GM10248 (cell line): ENCODE data around the gene HNRNPM.
"Not testable (repeated sequence)": the region's sequence is repeated elsewhere in the genome, so short reads cannot be mapped to it uniquely, and the experiment has no call there.

Source experiments
- CTCF ChIA-PET: fragments of 300-600 bp; sonication (Branson Sonifier 250); formaldehyde crosslinking; extraction: SDS; loops from one replicate; lab custom pipeline; 2021; ENCODE audit warnings: antibody characterized with exemption; lab: Yijun Ruan, JAX
- POLR2A ChIA-PET: fragments of 350-650 bp; sonication (Branson Sonifier 250); formaldehyde crosslinking; extraction: SDS; loops from one replicate; lab custom pipeline; 2020; ENCODE audit warnings: antibody characterized with exemption; lab: Yijun Ruan, JAX
- DNase-seq: peaks from one replicate; pipeline ENCODE4 v3.0.0; 2012; ENCODE audit errors: extremely low spot score
- CTCF ChIP-seq: IDR thresholded peaks from 2 replicates; pipeline ENCODE4 v1.5.1; 2012; ENCODE audit warnings: mild to moderate bottlenecking, low read depth; ENCODE audit errors: extremely low read depth, missing control alignments, control extremely low read depth

The HNRNPM gene

GRCh38 chr19:8441725-8442544, 2.8 kb upstream of the HNRNPM start:
- TF ChIP-seq CTCF: no peak
- POLR2A ChIA-PET: interaction anchor here (0.5 kb wide), 1 partner anchor 21 kb away, joined by 5 read pairs; no protein-coding TSS in a partner anchor
- CTCF ChIA-PET: interaction anchor here (2.1 to 2.6 kb wide), 2 partner anchors 28 to 89 kb away, joined by 5 to 11 read pairs; partner anchors contain the start of gene MARCHF2
- no peak for DNase-seq

GRCh38 chr19:8444140-8444676, 567 bp upstream of the HNRNPM start:
- POLR2A ChIA-PET: interaction anchor here (1.2 kb wide), 1 partner anchor 70 kb away, joined by 4 read pairs; the partner anchor contains the start of gene ZNF414
- CTCF ChIA-PET: interaction anchor here (0.8 to 1.7 kb wide), 4 partner anchors 31 to 286 kb away, joined by 3 to 11 read pairs (median 5); partner anchors contain the start of genes MARCHF2 and ZNF414
- DNase-seq: not testable (repeated sequence)

- TF ChIP-seq CTCF: no peak
- ChIA-PET POLR2A (interaction anchor here (0.9 to 1.5 kb wide), 2 partner anchors 32 to 55 kb away, joined by 3 read pairs; partner anchors contain the start of genes MARCHF2 and RAB11B), CTCF (interaction anchor here (1.0 to 3.9 kb wide), 4 partner anchors 14 to 91 kb away, joined by 3 to 14 read pairs (median 6); partner anchors contain the start of gene MARCHF2)
- DNase-seq: peak; percentile 47
Observed at GRCh38 chr19:8445488-8446001, 770 bp downstream of the HNRNPM start.

- no peak for DNase-seq
- CTCF ChIA-PET: interaction anchor here (0.7 to 3.9 kb wide), 8 partner anchors 10 to 130 kb away, joined by 3 to 14 read pairs (median 6); partner anchors contain the start of genes MARCHF2 and ZNF414
- no peak for TF ChIP-seq CTCF
- POLR2A ChIA-PET: interaction anchor here (0.7 to 1.5 kb wide), 3 partner anchors 26 to 56 kb away, joined by 3 to 6 read pairs (median 3); partner anchors contain the start of genes MARCHF2 and RAB11B
Observed at GRCh38 chr19:8446061-8446709, 1.4 kb downstream of the HNRNPM start.

GRCh38 chr19:8449830-8450229, 5.1 kb downstream of the HNRNPM start:
- no peak for DNase-seq
- TF ChIP-seq CTCF: no peak
- ChIA-PET CTCF (interaction anchor here (1.2 to 2.0 kb wide), 5 partner anchors 8 to 96 kb away, joined by 3 to 8 read pairs (median 5); no protein-coding TSS in a partner anchor), POLR2A (interaction anchor here (0.5 to 2.4 kb wide), 4 partner anchors 8 to 123 kb away, joined by 3 to 7 read pairs (median 4); partner anchors contain the start of genes MARCHF2 and ZNF414)

GRCh38 chr19:8451377-8451776, 6.6 kb downstream of the HNRNPM start:
- no peak for TF ChIP-seq CTCF
- no peak for DNase-seq
- CTCF ChIA-PET: interaction anchor here (0.9 to 1.5 kb wide), 5 partner anchors 8 to 38 kb away, joined by 3 to 5 read pairs (median 3); partner anchors contain the start of gene MARCHF2
- POLR2A ChIA-PET: no interaction called here
